ENCODE results near the gene ABCD1. TPM values are rescaled to one million over a fixed set of nuclear protein-coding genes. Genes with fewer than 3 reads are reported as not detected.

ABCD1 gene
- total RNA-seq, 2 experiments from 2014 or later = 8.6 to 9.2 TPM

DNA sequence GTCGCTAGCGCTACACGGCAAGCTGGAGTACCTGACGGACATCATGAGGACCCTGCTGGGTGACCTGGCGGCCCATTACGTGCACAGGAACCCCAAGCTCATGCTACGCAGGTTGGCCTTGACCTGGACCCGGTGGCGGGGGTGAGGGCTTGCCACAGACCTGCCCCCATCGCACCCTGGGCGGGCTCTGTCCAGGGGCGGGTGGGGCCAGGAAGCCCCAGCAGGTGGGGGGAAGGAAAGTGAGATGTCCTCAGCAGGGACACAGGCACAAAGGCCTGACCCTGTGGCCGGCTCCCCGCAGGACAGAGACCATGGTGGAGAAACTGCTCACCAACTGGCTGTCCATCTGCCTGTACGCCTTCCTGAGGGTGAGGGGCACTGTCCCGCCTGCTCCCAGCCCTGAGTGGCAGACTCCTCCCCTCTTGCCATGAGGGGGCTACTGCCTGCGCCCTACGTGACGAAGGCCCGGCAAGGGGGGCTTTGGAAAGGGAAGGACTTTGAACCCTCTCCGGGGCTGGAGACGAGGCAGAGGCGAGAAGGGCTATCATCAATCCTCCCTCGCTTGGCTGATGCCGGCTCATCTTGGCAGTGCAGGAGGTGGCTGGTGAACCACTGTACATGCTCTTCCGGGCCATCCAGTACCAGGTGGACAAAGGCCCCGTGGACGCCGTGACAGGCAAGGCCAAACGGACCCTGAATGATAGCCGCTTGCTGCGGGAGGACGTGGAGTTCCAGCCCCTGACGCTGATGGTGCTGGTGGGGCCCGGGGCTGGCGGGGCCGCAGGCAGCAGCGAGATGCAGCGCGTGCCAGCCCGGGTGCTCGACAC is 50.9 kb downstream of the ABCD1 start:
- Mint-ChIP-seq H3K27me3 (peaks cover 5% of the 10 kb centered on the region), H3K4me1 (ENCODE audit: low read depth) (peaks cover 5% of the 10 kb centered on the region), H3K27ac (no peak overlapping the region), H3K36me3 (ENCODE audit: low read depth) (no peaks in the 10 kb centered on the region), H3K9me3 (no peaks in the 10 kb centered on the region), H3K4me3 (no peak overlapping the region)
- ATAC-seq (ENCODE audit: poor library complexity) (no peak), DNase-seq (no peak)
- Histone ChIP-seq H3K36me3 (ENCODE audit: insufficient read depth, low read length) (no peaks in the 10 kb centered on the region), H3K4me3 (ENCODE audit: low read length) (no peak overlapping the region), H3K9me3 (ENCODE audit: control insufficient read depth in 1 of 2, insufficient read depth in 1 of 2, low read length in 2 of 2) (peaks cover 0 to 6% of the 10 kb centered on the region in 2 experiments), H3K4me1 (ENCODE audit: insufficient read depth, low read length) (no peaks in the 10 kb centered on the region), H3K27me3 (ENCODE audit: control insufficient read depth in 1 of 2, insufficient read depth in 2 of 2, low read length in 2 of 2) (peaks cover 0 to 4% of the 10 kb centered on the region in 2 experiments), H3K27ac (ENCODE audit: low read depth in 1 of 2, low read length in 2 of 2) (no peak overlapping the region)
- TF ChIP-seq, protein P1, sequence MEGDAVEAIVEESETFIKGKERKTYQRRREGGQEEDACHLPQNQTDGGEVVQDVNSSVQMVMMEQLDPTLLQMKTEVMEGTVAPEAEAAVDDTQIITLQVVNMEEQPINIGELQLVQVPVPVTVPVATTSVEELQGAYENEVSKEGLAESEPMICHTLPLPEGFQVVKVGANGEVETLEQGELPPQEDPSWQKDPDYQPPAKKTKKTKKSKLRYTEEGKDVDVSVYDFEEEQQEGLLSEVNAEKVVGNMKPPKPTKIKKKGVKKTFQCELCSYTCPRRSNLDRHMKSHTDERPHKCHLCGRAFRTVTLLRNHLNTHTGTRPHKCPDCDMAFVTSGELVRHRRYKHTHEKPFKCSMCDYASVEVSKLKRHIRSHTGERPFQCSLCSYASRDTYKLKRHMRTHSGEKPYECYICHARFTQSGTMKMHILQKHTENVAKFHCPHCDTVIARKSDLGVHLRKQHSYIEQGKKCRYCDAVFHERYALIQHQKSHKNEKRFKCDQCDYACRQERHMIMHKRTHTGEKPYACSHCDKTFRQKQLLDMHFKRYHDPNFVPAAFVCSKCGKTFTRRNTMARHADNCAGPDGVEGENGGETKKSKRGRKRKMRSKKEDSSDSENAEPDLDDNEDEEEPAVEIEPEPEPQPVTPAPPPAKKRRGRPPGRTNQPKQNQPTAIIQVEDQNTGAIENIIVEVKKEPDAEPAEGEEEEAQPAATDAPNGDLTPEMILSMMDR (IDR thresholded peaks at IDR 0.05) = no peak
- intact Hi-C loops (cut with DNase I, micrococcal nuclease) = no loop called here
- POLR2A ChIA-PET = no interaction called here
- CTCF ChIA-PET = no interaction called here

- no peak overlapping the region for H3K4me3 ChIP-seq (ENCODE audit: low read length)
- Mint-ChIP-seq H3K27me3 (peaks cover 5% of the 10 kb centered on the region), H3K36me3 (ENCODE audit: low read depth) (no peaks in the 10 kb centered on the region), H3K4me3 (no peak overlapping the region), H3K9me3 (no peaks in the 10 kb centered on the region), H3K27ac (no peak overlapping the region), H3K4me1 (ENCODE audit: low read depth) (peaks cover 5% of the 10 kb centered on the region)
- intact Hi-C loops (cut with DNase I, micrococcal nuclease) = no loop called here
- peaks cover 0 to 4% of the 10 kb centered on the region in 2 experiments for H3K27me3 ChIP-seq (ENCODE audit: control insufficient read depth in 1 of 2, insufficient read depth in 2 of 2, low read length in 2 of 2)
- H3K4me1 ChIP-seq (ENCODE audit: insufficient read depth, low read length) = no peaks in the 10 kb centered on the region
- H3K27ac ChIP-seq (ENCODE audit: low read depth in 1 of 2, low read length in 2 of 2) = no peak overlapping the region
- peaks cover 0 to 6% of the 10 kb centered on the region in 2 experiments for H3K9me3 ChIP-seq (ENCODE audit: control insufficient read depth in 1 of 2, insufficient read depth in 1 of 2, low read length in 2 of 2)
- H3K36me3 ChIP-seq (ENCODE audit: insufficient read depth, low read length) = no peaks in the 10 kb centered on the region
- CTCF ChIA-PET = no interaction called here
- TF ChIP-seq, protein P1 (IDR thresholded peaks at IDR 0.05) = no peak
- ATAC-seq (ENCODE audit: poor library complexity) (no peak), DNase-seq (no peak)
- POLR2A ChIA-PET = no interaction called here
Measured at GRCh38 chrX:153776120-153776599, 51.5 kb downstream of the ABCD1 start.

DNA sequence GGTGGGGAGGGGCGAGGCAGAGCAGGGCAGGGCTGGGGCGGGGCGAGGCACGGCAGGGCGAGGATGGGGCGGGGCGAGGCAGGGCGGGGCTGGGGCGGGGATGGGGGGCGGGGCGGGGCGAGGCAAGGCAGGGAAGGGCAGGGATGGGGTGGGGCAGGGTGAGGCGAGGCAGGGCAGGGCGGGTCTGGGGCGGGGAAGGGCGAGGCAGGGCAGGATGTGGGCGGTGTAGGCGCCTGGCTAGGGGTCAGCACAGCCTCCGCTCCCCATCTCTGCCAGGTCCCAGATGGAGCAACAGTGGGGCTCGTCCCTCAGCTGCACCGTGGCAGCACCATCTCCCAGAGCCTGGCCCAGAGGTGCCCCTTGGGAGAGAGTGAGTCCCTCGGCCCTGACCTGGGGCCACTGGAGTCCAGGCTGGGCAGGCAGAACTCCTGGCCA is 52.0 kb downstream of the ABCD1 start:
- Mint-ChIP-seq H3K9me3 (no peaks in the 10 kb centered on the region), H3K4me1 (ENCODE audit: low read depth) (peaks cover 5% of the 10 kb centered on the region), H3K36me3 (ENCODE audit: low read depth) (no peaks in the 10 kb centered on the region), H3K4me3 (no peak overlapping the region), H3K27ac (no peak overlapping the region), H3K27me3 (peaks cover 5% of the 10 kb centered on the region)
- Histone ChIP-seq H3K36me3 (ENCODE audit: insufficient read depth, low read length) (no peaks in the 10 kb centered on the region), H3K4me1 (ENCODE audit: insufficient read depth, low read length) (no peaks in the 10 kb centered on the region), H3K4me3 (ENCODE audit: low read length) (no peak overlapping the region), H3K27ac (ENCODE audit: low read depth in 1 of 2, low read length in 2 of 2) (no peak overlapping the region), H3K27me3 (ENCODE audit: control insufficient read depth in 1 of 2, insufficient read depth in 2 of 2, low read length in 2 of 2) (peaks cover 0 to 4% of the 10 kb centered on the region in 2 experiments), H3K9me3 (ENCODE audit: control insufficient read depth in 1 of 2, insufficient read depth in 1 of 2, low read length in 2 of 2) (peaks cover 0 to 6% of the 10 kb centered on the region in 2 experiments)
- intact Hi-C loops (cut with DNase I, micrococcal nuclease) = no loop called here
- POLR2A ChIA-PET = no interaction called here
- TF ChIP-seq, protein P1 (IDR thresholded peaks at IDR 0.05) = no peak
- DNase-seq (no peak), ATAC-seq (ENCODE audit: poor library complexity) (no peak)
- CTCF ChIA-PET = no interaction called here

All from CD4-positive, alpha-beta T cell (primary cell).